ENCODE data around the gene ZNF107. TPM values are rescaled to one million over a fixed set of nuclear protein-coding genes. Genes with fewer than 3 reads are reported as not detected.

ZNF107 gene
- total and polyA plus RNA-seq, 2 of the 13 experiments (the other 11 are each of a cell fraction or from before 2014, with no cell fraction given) = 2.5 to 5.4 TPM

DNA sequence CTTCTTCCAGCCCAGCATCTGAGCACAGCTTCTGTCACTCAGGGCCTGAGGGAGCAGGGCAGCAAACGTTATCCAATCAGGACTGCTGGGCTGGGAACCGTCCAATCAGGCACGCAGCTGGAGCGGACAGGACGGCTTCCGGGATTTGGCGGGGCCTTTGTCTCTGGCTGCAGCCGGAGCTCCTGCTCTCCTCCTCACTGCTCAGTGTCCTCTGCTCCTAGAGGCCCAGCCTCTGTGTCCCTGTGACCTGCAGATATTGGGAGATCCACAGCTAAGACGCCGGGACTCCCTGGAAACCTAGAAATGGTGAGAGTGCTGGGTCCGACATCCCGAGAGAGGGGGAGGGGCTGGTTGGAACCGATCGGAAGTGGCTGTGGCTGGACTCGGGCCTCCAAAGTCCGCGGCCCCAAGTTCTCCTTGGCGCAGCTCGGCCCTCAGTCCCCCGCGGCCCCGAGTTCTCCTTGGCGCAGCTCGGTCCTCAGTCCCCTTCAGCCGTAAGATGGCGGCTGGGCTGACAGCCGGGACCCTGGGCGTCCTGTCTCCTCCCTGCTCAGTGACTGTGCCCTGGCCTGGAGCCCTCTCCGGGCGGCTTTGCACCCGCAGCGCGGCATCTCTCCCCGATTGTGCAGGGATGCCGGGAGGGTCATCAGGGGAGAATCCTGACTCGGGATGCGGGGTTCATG, at the start of gene ZNF107 (continued):
- TF ChIP-seq HIC2 (CRISPR knock-in tag; IDR thresholded peaks at IDR 0.05; ENCODE audit: low read depth) = no peak
- no peak for TF ChIP-seq ZNF598 (CRISPR knock-in tag; IDR thresholded peaks at IDR 0.05; ENCODE audit: borderline replicate concordance)
- no peak for TF ChIP-seq ZNF234 (CRISPR knock-in tag; conservative IDR thresholded peaks at IDR 0.05)
- TF ChIP-seq TOPORS (CRISPR knock-in tag; IDR thresholded peaks at IDR 0.05) = no peak
- no peak for TF ChIP-seq ZNF256 (CRISPR knock-in tag; conservative IDR thresholded peaks at IDR 0.05)
- no peak for TF ChIP-seq GLI4 (CRISPR knock-in tag; IDR thresholded peaks at IDR 0.05; ENCODE audit: borderline replicate concordance)
- no peak for TF ChIP-seq ZNF672 (CRISPR knock-in tag; IDR thresholded peaks at IDR 0.05)
- no peak for TF ChIP-seq ZNF749 (CRISPR knock-in tag; IDR thresholded peaks at IDR 0.05; ENCODE audit: borderline replicate concordance)
- TF ChIP-seq NR2F2 (IDR thresholded peaks at IDR 0.05; ENCODE audit: borderline replicate concordance, low read depth) = no peak
- no peak for TF ChIP-seq SMARCE1 (IDR thresholded peaks at IDR 0.05; ENCODE audit: borderline replicate concordance)
- no peak for TF ChIP-seq SRSF4 (IDR thresholded peaks at IDR 0.05; ENCODE audit: low read depth, low read length, poor library complexity, severe bottlenecking)
- TF ChIP-seq, protein P1, sequence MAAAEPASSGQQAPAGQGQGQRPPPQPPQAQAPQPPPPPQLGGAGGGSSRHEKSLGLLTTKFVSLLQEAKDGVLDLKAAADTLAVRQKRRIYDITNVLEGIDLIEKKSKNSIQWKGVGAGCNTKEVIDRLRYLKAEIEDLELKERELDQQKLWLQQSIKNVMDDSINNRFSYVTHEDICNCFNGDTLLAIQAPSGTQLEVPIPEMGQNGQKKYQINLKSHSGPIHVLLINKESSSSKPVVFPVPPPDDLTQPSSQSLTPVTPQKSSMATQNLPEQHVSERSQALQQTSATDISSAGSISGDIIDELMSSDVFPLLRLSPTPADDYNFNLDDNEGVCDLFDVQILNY (CRISPR knock-in tag; conservative IDR thresholded peaks at IDR 0.05) = peak; percentile 79
- TF ChIP-seq, protein P2, sequence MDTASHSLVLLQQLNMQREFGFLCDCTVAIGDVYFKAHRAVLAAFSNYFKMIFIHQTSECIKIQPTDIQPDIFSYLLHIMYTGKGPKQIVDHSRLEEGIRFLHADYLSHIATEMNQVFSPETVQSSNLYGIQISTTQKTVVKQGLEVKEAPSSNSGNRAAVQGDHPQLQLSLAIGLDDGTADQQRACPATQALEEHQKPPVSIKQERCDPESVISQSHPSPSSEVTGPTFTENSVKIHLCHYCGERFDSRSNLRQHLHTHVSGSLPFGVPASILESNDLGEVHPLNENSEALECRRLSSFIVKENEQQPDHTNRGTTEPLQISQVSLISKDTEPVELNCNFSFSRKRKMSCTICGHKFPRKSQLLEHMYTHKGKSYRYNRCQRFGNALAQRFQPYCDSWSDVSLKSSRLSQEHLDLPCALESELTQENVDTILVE (CRISPR knock-in tag; IDR thresholded peaks at IDR 0.05) = no peak
- TF ChIP-seq, protein P3, sequence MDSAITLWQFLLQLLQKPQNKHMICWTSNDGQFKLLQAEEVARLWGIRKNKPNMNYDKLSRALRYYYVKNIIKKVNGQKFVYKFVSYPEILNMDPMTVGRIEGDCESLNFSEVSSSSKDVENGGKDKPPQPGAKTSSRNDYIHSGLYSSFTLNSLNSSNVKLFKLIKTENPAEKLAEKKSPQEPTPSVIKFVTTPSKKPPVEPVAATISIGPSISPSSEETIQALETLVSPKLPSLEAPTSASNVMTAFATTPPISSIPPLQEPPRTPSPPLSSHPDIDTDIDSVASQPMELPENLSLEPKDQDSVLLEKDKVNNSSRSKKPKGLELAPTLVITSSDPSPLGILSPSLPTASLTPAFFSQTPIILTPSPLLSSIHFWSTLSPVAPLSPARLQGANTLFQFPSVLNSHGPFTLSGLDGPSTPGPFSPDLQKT (CRISPR knock-in tag; IDR thresholded peaks at IDR 0.05; ENCODE audit: borderline replicate concordance) = no peak
- TF ChIP-seq EED (CRISPR knock-in tag; IDR thresholded peaks at IDR 0.05) = no peak
- no peak for TF ChIP-seq ZFP1 (CRISPR knock-in tag; IDR thresholded peaks at IDR 0.05)
- no peak for TF ChIP-seq RAD21 (CRISPR knock-in tag; IDR thresholded peaks at IDR 0.05)
- no peak for TF ChIP-seq MBNL3 (CRISPR knock-in tag; conservative IDR thresholded peaks at IDR 0.05)
- TF ChIP-seq, protein P4, sequence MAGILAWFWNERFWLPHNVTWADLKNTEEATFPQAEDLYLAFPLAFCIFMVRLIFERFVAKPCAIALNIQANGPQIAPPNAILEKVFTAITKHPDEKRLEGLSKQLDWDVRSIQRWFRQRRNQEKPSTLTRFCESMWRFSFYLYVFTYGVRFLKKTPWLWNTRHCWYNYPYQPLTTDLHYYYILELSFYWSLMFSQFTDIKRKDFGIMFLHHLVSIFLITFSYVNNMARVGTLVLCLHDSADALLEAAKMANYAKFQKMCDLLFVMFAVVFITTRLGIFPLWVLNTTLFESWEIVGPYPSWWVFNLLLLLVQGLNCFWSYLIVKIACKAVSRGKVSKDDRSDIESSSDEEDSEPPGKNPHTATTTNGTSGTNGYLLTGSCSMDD (CRISPR knock-in tag; IDR thresholded peaks at IDR 0.05) = no peak
- no peak for TF ChIP-seq AFF4 (CRISPR knock-in tag; IDR thresholded peaks at IDR 0.05)
- TF ChIP-seq ZSCAN31 (CRISPR knock-in tag; IDR thresholded peaks at IDR 0.05; ENCODE audit: low read depth) = 0 out of 2 replicates have a peak, but pooled peaks have one; percentile 53
